Adrenal gland (tissue), 12 donors: ENCODE results near the gene RXYLT1. TPM values are rescaled to one million over a fixed set of nuclear protein-coding genes. Genes with fewer than 3 reads are reported as not detected.

ENCODE experiments used
- DNase-seq, 7 donors: peaks; one replicate each; pipeline ENCODE4 v3.0.0-alpha.2; 2019 to 2020
- H3K27ac ChIP-seq, 5 donors: fragments of 200-600 bp; sonication (generic) in 4 of 5; 1 replicate in 3 of 5; 2 replicates in 2 of 5; pipeline versions ENCODE4 v1.5.1 to v1.8.0; 2016 to 2020; ENCODE audit warnings: mild to moderate bottlenecking in 1 of 5
- H3K27me3 ChIP-seq: fragments of 200-600 bp; 2 replicates; pipeline ENCODE4 v1.8.0; 2021
- H3K36me3 ChIP-seq, 2 donors: fragments of 200-600 bp; replicated peaks in 1 of 2; 1 replicate in 1 of 2; 2 replicates in 1 of 2; pipeline versions ENCODE4 v1.5.1 to v1.8.0; 2018 to 2022
- H3K4me1 ChIP-seq, 2 donors: fragments of 200-600 bp; replicated peaks in 1 of 2; 1 replicate in 1 of 2; 2 replicates in 1 of 2; pipeline versions ENCODE4 v1.5.1 to v1.8.0; 2018 to 2021
- H3K4me3 ChIP-seq, 4 donors: fragments of 200-600 bp; sonication (generic) in 3 of 4; one replicate each; pipeline ENCODE4 v1.5.1; 2016 to 2018
- H3K9me3 ChIP-seq, 3 donors: fragments of 200-600 bp; sonication (generic) in 1 of 3; replicated peaks in 1 of 3; 1 replicate in 2 of 3; 2 replicates in 1 of 3; pipeline versions ENCODE4 v1.5.1 to v1.8.0; 2016 to 2021
- POLR2A ChIP-seq, 2 donors: fragments of 450-650 bp; IDR thresholded peaks; one replicate each; pipeline ENCODE4 v1.6.1; 2017; ENCODE audit warnings: antibody characterized with exemption in 2 of 2, mild to moderate bottlenecking in 2 of 2, moderate library complexity in 1 of 2
- WGBS, 4 donors: extraction: QIAGEN DNeasy Blood & Tissue Kit in 2 of 4; methylation state at CpG; one replicate each; pipeline versions ENCODE4 v1.1.5 to v1.1.7; 2013 to 2017; 5-methylcytosine and 5-hydroxymethylcytosine counted together
- intact Hi-C, 2 donors: fragments of 100-400 bp; cut with DNase I; formaldehyde crosslinking; loops; one replicate each; pipeline versions ENCODE4 v1.14.1 to v1.15.0; 2022 to 2023
- polyA plus RNA-seq, 3 donors: library from polyadenylated mRNA; stranded (reverse); fragments of 200-250 nt in 2 of 3; fragments of 350-450 nt in 1 of 3; fragmentation: Illumina TruSeq in 1 of 3; extraction: RNeasy Lipid Tissue Mini Kit (QIAGEN cat#74804) in 1 of 3; gene quantifications; one replicate each; pipeline ENCODE4 v1.2.3, GENCODE V29; 2013 to 2014
- total RNA-seq, 9 donors: library from RNA; depleted of rRNA in 4 of 9; stranded (reverse); fragments of >200 nt in 4 of 9; fragments of 120-200 nt in 1 of 9; fragmentation: NEBNext Ultra II Directional in 1 of 9; extraction: Animal tissue kit (Norgen Biotek cat#: 25700) in 1 of 9; gene quantifications; one replicate each; pipeline versions ENCODE4 v1.1.0 to v1.2.4, GENCODE V29; 2013 to 2023
- TF ChIP-seq, protein P1 (sequence below), 6 experiments: fragments of 450-650 bp in 4 of 6; fragments of 200-600 bp in 2 of 6; sonication (generic) in 1 of 6; IDR thresholded peaks; 1 replicate in 5 of 6; 2 replicates in 1 of 6; pipeline versions ENCODE4 v1.5.1 to v1.8.0; 2016 to 2021; ENCODE audit warnings: antibody characterized with exemption in 6 of 6, mild to moderate bottlenecking in 2 of 6, moderate library complexity in 1 of 6
- donor health status: healthy with polysubstance abuse.
- donor health status: Bipolar disorder and iron deficiency.
- donor health status: DM: yes; HTN: yes; CAD: no.
- donor health status: DM: no; HTN: no; CAD: no.
- donor health status: DM: no; HTN: no; CAD: no.
- donor health status: DM: yes; HTN: yes; CAD: no.

RXYLT1 gene
- total and polyA plus RNA-seq, 12 donors, result 13.9 to 44.9 (median 26.3) TPM

DNA sequence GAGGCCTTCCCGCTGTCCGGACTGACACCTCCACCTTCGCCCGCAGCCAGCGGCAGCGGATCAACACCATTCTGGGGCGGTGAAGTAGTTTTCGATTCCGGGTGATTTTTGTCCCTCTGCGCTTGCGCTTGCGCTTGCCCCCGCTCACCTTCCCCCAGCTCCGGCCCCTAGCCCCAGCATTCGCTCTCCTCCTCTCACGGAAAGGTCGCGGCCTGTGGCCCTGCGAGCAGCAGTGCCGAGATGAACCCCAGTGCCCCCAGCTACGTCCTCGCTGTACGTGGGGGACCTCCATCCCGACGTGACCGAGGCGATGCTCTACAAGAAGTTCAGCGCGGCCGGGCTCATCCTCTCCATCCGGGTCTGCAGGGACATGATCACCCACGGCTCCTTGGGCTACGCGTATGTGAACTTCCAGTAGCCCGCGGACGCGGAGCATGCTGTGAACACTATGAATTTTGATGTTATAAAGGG is 42.1 kb downstream of the RXYLT1 start:
- H3K36me3 ChIP-seq, result no peaks in the 10 kb centered on the region
- no peaks in the 10 kb centered on the region for H3K4me1 ChIP-seq
- H3K4me3 ChIP-seq, result peak overlapping the region in 3 of 4 donors; percentile 6 to 44 (median 19)
- peak in 2 of 7 donors; percentile 21 to 31 for DNase-seq
- no peaks in the 10 kb centered on the region for H3K27me3 ChIP-seq
- peaks cover 0 to 3% (median 0%) of the 10 kb centered on the region in 3 donors for H3K9me3 ChIP-seq
- WGBS, 4 donors, result 24 to 29% (median 26%) methylated on average over 32 to 38 of the region's 38 CpGs
- H3K27ac ChIP-seq, result peak overlapping the region in 1 of 5 donors; percentile 31
- TF ChIP-seq, protein P1, sequence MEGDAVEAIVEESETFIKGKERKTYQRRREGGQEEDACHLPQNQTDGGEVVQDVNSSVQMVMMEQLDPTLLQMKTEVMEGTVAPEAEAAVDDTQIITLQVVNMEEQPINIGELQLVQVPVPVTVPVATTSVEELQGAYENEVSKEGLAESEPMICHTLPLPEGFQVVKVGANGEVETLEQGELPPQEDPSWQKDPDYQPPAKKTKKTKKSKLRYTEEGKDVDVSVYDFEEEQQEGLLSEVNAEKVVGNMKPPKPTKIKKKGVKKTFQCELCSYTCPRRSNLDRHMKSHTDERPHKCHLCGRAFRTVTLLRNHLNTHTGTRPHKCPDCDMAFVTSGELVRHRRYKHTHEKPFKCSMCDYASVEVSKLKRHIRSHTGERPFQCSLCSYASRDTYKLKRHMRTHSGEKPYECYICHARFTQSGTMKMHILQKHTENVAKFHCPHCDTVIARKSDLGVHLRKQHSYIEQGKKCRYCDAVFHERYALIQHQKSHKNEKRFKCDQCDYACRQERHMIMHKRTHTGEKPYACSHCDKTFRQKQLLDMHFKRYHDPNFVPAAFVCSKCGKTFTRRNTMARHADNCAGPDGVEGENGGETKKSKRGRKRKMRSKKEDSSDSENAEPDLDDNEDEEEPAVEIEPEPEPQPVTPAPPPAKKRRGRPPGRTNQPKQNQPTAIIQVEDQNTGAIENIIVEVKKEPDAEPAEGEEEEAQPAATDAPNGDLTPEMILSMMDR (IDR thresholded peaks at IDR 0.05), result no peak
- TF ChIP-seq POLR2A (IDR thresholded peaks at IDR 0.05), result no peak
- intact Hi-C loops, result loop anchor here in 1 of 2 donors (10.0 kb wide), 1 partner anchor 573 kb away; the partner anchor contains the start of gene C12orf56

DNA sequence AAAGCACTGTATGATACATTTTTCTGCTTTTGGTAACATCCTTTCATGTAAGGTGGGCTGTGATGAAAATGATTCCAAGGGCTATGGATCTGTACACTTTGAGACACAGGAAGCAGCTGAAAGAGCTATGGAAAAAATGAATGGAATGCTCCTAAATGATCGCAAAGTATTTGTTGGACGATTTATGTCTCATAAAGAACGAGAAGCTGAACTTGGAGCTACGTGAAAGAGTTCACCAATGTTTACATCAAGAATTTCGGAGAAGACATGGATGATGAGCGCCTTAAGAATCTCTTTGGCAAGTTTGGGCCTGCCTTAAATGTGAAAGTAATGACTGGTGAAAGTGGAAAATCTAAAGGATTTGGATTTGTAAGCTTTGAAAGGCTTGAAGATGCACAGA is 42.6 kb downstream of the RXYLT1 start:
- Histone ChIP-seq H3K27me3 (no peaks in the 10 kb centered on the region), H3K36me3 (no peaks in the 10 kb centered on the region), H3K9me3 (peaks cover 0 to 3% (median 0%) of the 10 kb centered on the region in 3 donors), H3K4me1 (no peaks in the 10 kb centered on the region), H3K27ac (peak overlapping the region in 1 of 5 donors; percentile 31), H3K4me3 (peak overlapping the region in 1 of 4 donors; percentile 44)
- 60 to 84% (median 73%) methylated on average over 6 of the region's 6 CpGs for WGBS, 4 donors
- DNase-seq, result no peak
- intact Hi-C loops, result loop anchor here in 1 of 2 donors (10.0 kb wide), 1 partner anchor 572 kb away; the partner anchor contains the start of gene C12orf56
- no peak for TF ChIP-seq POLR2A (IDR thresholded peaks at IDR 0.05)
- TF ChIP-seq, protein P1 (IDR thresholded peaks at IDR 0.05), result no peak

DNA sequence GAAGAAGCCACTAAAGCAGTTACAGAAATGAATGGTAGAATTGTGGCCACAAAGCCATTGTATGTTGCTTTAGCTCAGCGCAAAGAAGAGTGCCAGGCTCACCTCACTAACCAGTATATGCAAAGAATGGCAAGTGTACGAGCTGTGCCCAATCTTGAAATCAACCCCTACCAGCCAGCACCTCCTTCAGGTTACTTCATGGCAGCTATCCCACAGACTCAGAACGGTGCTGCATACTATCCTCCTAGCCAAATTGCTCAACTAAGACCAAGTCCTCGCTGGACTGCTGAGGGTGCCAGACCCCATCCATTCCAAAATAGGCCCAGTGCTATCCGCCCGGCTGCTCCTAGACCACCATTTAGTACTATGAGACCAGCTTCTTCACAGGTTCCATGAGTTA is 43.3 kb downstream of the RXYLT1 start:
- 87 to 95% (median 90%) methylated on average over 6 of the region's 6 CpGs for WGBS, 4 donors
- H3K27me3 ChIP-seq, result no peaks in the 10 kb centered on the region
- no peak for DNase-seq
- TF ChIP-seq POLR2A (IDR thresholded peaks at IDR 0.05), result no peak
- TF ChIP-seq, protein P1 (IDR thresholded peaks at IDR 0.05), result no peak
- H3K27ac ChIP-seq, result no peak overlapping the region
- H3K4me3 ChIP-seq, result no peak overlapping the region
- no peaks in the 10 kb centered on the region for H3K36me3 ChIP-seq
- H3K9me3 ChIP-seq, result peaks cover 0 to 3% (median 0%) of the 10 kb centered on the region in 3 donors
- intact Hi-C loops, result loop anchor here in 1 of 2 donors (10.0 kb wide), 1 partner anchor 572 kb away; the partner anchor contains the start of gene C12orf56
- no peaks in the 10 kb centered on the region for H3K4me1 ChIP-seq

DNA sequence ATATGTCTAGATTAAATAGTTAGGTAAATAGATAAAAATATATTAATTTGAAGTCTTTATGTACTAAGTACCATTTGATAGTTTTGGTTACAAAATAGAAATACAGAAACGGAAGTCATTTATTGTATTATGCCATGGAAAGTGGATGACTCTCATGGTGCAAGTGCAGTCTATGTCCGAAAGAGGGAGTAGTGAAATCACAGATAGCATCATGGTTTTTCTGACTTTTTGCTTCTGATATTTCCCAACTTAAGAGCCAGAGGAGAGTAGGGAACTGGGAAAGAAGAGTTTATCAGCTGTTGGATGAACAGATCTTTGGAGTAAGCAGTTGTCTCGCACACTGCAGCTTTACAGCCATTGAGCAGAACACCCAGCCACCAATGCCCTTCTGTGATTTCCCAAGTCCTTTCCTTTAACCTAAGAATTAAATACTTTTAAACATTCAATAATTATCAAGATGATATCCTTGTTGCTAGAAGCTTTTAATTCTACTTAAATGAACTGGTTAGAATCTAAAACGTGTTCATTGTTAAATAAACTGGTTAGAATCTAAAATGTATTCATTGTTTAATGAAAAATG is 46.4 kb downstream of the RXYLT1 start:
- no peak overlapping the region for H3K27ac ChIP-seq
- intact Hi-C loops, result loop anchor here in 1 of 2 donors (10.0 kb wide), 1 partner anchor 569 kb away; the partner anchor contains the start of gene C12orf56
- DNase-seq, result peak in 3 of 7 donors; percentile 27 to 34 (median 34)

More for the DNA sequence above, 46.4 kb downstream of the RXYLT1 start:
- no peak for TF ChIP-seq POLR2A (IDR thresholded peaks at IDR 0.05)
- TF ChIP-seq, protein P1 (IDR thresholded peaks at IDR 0.05), result peak; percentile 64 to 94 (median 80)
- Histone ChIP-seq H3K9me3 (no peaks in the 10 kb centered on the region), H3K4me3 (no peak overlapping the region), H3K4me1 (no peaks in the 10 kb centered on the region), H3K27me3 (no peaks in the 10 kb centered on the region), H3K36me3 (no peaks in the 10 kb centered on the region)
- 10 to 21% (median 16%) methylated on average over 4 of the region's 4 CpGs for WGBS, 4 donors
